Liver (tissue), 9 donors: Measurements from ENCODE around the gene FNBP1L. TPM values are rescaled to one million over a fixed set of nuclear protein-coding genes. Genes with fewer than 3 reads are reported as not detected.
A peak's percentile ranks its signal among the peaks of the same experiment; 100 is the strongest.

Experiments used
- DNase-seq: peaks from one replicate; pipeline ENCODE4 v3.0.0-alpha.2; 2017; ENCODE audit warnings: low spot score
- H3K27ac ChIP-seq, 2 donors: one replicate each; pipeline ENCODE4 v1.7.0; 2013; ENCODE audit warnings: inconsistent platforms in 2 of 2, low read length in 2 of 2, control low read depth in 1 of 2, low read depth in 1 of 2, mild to moderate bottlenecking in 1 of 2
- H3K27me3 ChIP-seq, 4 donors: one replicate each; pipeline versions ENCODE4 v1.6.1 to v1.7.0; 2013; ENCODE audit warnings: low read length in 3 of 4, inconsistent platforms in 1 of 4, mild to moderate bottlenecking in 1 of 4, moderate library complexity in 1 of 4; ENCODE audit not compliant: control insufficient read depth in 4 of 4, insufficient read depth in 4 of 4
- H3K36me3 ChIP-seq, 4 donors: one replicate each; pipeline versions ENCODE4 v1.6.1 to v1.7.0; 2013; ENCODE audit warnings: low read length in 3 of 4, mild to moderate bottlenecking in 3 of 4, low read depth in 1 of 4, moderate library complexity in 1 of 4; ENCODE audit not compliant: control insufficient read depth in 4 of 4, insufficient read depth in 3 of 4
- H3K4me1 ChIP-seq, 4 donors: one replicate each; pipeline versions ENCODE4 v1.6.1 to v1.7.0; 2013; ENCODE audit warnings: low read length in 3 of 4, mild to moderate bottlenecking in 3 of 4, moderate library complexity in 1 of 4; ENCODE audit not compliant: control insufficient read depth in 4 of 4, insufficient read depth in 4 of 4
- H3K4me3 ChIP-seq, 3 donors: one replicate each; pipeline versions ENCODE4 v1.6.1 to v1.7.0; 2013; ENCODE audit warnings: low read length in 3 of 3, control low read depth in 1 of 3, low read depth in 1 of 3, mild to moderate bottlenecking in 1 of 3
- H3K9ac ChIP-seq, 2 donors: one replicate each; pipeline ENCODE4 v1.7.0; 2013; ENCODE audit warnings: low read length in 2 of 2, mild to moderate bottlenecking in 2 of 2, moderate library complexity in 2 of 2, control low read depth in 1 of 2, low read depth in 1 of 2
- H3K9me3 ChIP-seq, 4 donors: one replicate each; pipeline versions ENCODE4 v1.6.1 to v1.7.0; 2013; ENCODE audit warnings: low read length in 3 of 4; ENCODE audit not compliant: control insufficient read depth in 4 of 4
- ATF3 ChIP-seq: IDR thresholded peaks from 2 replicates; pipeline ENCODE4 v1.6.1; 2016; ENCODE audit warnings: antibody characterized with exemption
- CTCF ChIP-seq: fragments of 150-350 bp; IDR thresholded peaks from 2 replicates; pipeline ENCODE4 v1.5.1; 2017; ENCODE audit warnings: improper control_type of control experiment, low read depth, low read length; ENCODE audit not compliant: missing input control
- EGR1 ChIP-seq, 2 donors: IDR thresholded peaks; 2 replicates each; pipeline ENCODE4 v1.6.1; 2016 to 2018; ENCODE audit warnings: antibody characterized with exemption in 2 of 2, low read depth in 2 of 2
- FOXA1 ChIP-seq: IDR thresholded peaks from 2 replicates; pipeline ENCODE4 v1.6.1; 2016; ENCODE audit warnings: antibody characterized with exemption
- FOXA2 ChIP-seq: IDR thresholded peaks from 2 replicates; pipeline ENCODE4 v1.6.1; 2016; ENCODE audit warnings: antibody characterized with exemption
- GABPA ChIP-seq, 2 donors: IDR thresholded peaks in 1 of 2; conservative IDR thresholded peaks in 1 of 2; 2 replicates each; pipeline ENCODE4 v1.6.1; 2016; ENCODE audit warnings: antibody characterized with exemption in 2 of 2, mild to moderate bottlenecking in 1 of 2, moderate library complexity in 1 of 2
- HNF4A ChIP-seq, 2 donors: conservative IDR thresholded peaks; 2 replicates each; pipeline ENCODE4 v1.6.1; 2016; ENCODE audit warnings: antibody characterized with exemption in 2 of 2, mild to moderate bottlenecking in 2 of 2
- HNF4G ChIP-seq: IDR thresholded peaks from 2 replicates; pipeline ENCODE4 v1.6.1; 2016; ENCODE audit warnings: antibody characterized with exemption
- JUND ChIP-seq, 2 donors: IDR thresholded peaks; 2 replicates each; pipeline ENCODE4 v1.6.1; 2016; ENCODE audit warnings: antibody characterized with exemption in 2 of 2
- MAX ChIP-seq: IDR thresholded peaks from 2 replicates; pipeline ENCODE4 v1.6.1; 2016; ENCODE audit warnings: antibody characterized with exemption
- NR2F2 ChIP-seq: IDR thresholded peaks from 2 replicates; pipeline ENCODE4 v1.6.1; 2016; ENCODE audit warnings: antibody characterized with exemption
- RAD21 ChIP-seq, 2 donors: IDR thresholded peaks; 2 replicates each; pipeline ENCODE4 v1.6.1; 2016; ENCODE audit warnings: antibody characterized with exemption in 2 of 2, mild to moderate bottlenecking in 2 of 2
- REST ChIP-seq: IDR thresholded peaks from 2 replicates; pipeline ENCODE4 v1.6.1; 2016; ENCODE audit warnings: antibody characterized with exemption, mild to moderate bottlenecking
- RXRA ChIP-seq, 2 donors: IDR thresholded peaks; 2 replicates each; pipeline ENCODE4 v1.6.1; 2017 to 2018; ENCODE audit warnings: antibody characterized with exemption in 2 of 2, mild to moderate bottlenecking in 1 of 2
- SP1 ChIP-seq: IDR thresholded peaks from 2 replicates; pipeline ENCODE4 v1.6.1; 2018; ENCODE audit warnings: antibody characterized with exemption, mild to moderate bottlenecking
- TAF1 ChIP-seq: conservative IDR thresholded peaks from 2 replicates; pipeline ENCODE4 v1.6.1; 2016; ENCODE audit warnings: antibody characterized with exemption, mild to moderate bottlenecking
- YY1 ChIP-seq: IDR thresholded peaks from 2 replicates; pipeline ENCODE4 v1.6.1; 2016; ENCODE audit warnings: antibody characterized with exemption, mild to moderate bottlenecking
- ZBTB33 ChIP-seq: IDR thresholded peaks from 2 replicates; pipeline ENCODE4 v1.6.1; 2016; ENCODE audit warnings: antibody characterized with exemption
- WGBS: extraction: QIAGEN DNeasy Blood & Tissue Kit; methylation state at CpG from one replicate; pipeline ENCODE4 v1.1.7; 2013; 5-methylcytosine and 5-hydroxymethylcytosine counted together
- polyA plus RNA-seq, 2 donors: library from polyadenylated mRNA; stranded (reverse) in 1 of 2; unstranded in 1 of 2; fragments of 200-250 nt in 1 of 2; fragments of >200 nt in 1 of 2; fragmentation: Nextera tagmentation in 1 of 2; extraction: Ambion mirVana in 1 of 2; gene quantifications; one replicate each; pipeline versions ENCODE4 v1.2.1 to v1.2.3, GENCODE V29; 2013 to 2015
- total RNA-seq, 2 donors: library from RNA; depleted of rRNA; stranded (reverse); fragments of >200 nt; gene quantifications; one replicate each; pipeline ENCODE4 v1.2.3, GENCODE V29; 2014
- donor health status: healthy.
- donor health status: healthy.
- donor health status: healthy.
- donor health status: healthy.
- donor health status: healthy.

Gene FNBP1L
- total and polyA plus RNA-seq, 4 donors = 5.3 to 13.5 (median 8.9) TPM

- WGBS = 92% methylated on average over 6 of the region's 6 CpGs
- no peaks in the 10 kb centered on the region for H3K9me3 ChIP-seq
- H3K27me3 ChIP-seq = no peaks in the 10 kb centered on the region
- TF ChIP-seq EGR1 (IDR thresholded peaks at IDR 0.05; ENCODE audit: low read depth in 2 of 2) (no peak), FOXA2 (no peak), GABPA (IDR thresholded peaks at IDR 0.05 in 1 of 2, conservative IDR thresholded peaks at IDR 0.05 in 1 of 2) (no peak), CTCF (no peak), RAD21 (IDR thresholded peaks at IDR 0.05) (no peak), REST (no peak), FOXA1 (no peak), SP1 (no peak), HNF4G (no peak), RXRA (IDR thresholded peaks at IDR 0.05) (no peak)
- no peak for DNase-seq
- H3K27ac ChIP-seq = no peak overlapping the region
- no peaks in the 10 kb centered on the region for H3K36me3 ChIP-seq
- peaks cover 3 to 10% (median 9%) of the 10 kb centered on the region in 4 donors for H3K4me1 ChIP-seq
- no peak overlapping the region for H3K9ac ChIP-seq
- no peak overlapping the region for H3K4me3 ChIP-seq
Observed at GRCh38 chr1:93471284-93471683, 23.4 kb downstream of the FNBP1L start.

GRCh38 chr1:93471911-93472310 is 24.0 kb downstream of the FNBP1L start:
- WGBS = 33% methylated on average over 1 of the region's 1 CpG
- Histone ChIP-seq H3K27me3 (no peaks in the 10 kb centered on the region), H3K4me3 (no peak overlapping the region), H3K9me3 (no peaks in the 10 kb centered on the region), H3K4me1 (peaks cover 3 to 10% (median 9%) of the 10 kb centered on the region in 4 donors), H3K36me3 (no peaks in the 10 kb centered on the region), H3K27ac (no peak overlapping the region), H3K9ac (no peak overlapping the region)
- TF ChIP-seq ATF3 = no peak
- no peak for TF ChIP-seq GABPA (IDR thresholded peaks at IDR 0.05 in 1 of 2, conservative IDR thresholded peaks at IDR 0.05 in 1 of 2)
- no peak for TF ChIP-seq RAD21 (IDR thresholded peaks at IDR 0.05)
- peak in 1 of 2 donors; percentile 5 for TF ChIP-seq HNF4A (conservative IDR thresholded peaks at IDR 0.05)
- TF ChIP-seq YY1 = no peak
- TF ChIP-seq SP1 = no peak
- DNase-seq = no peak

GRCh38 chr1:93474321-93474720 is 26.4 kb downstream of the FNBP1L start:
- 66% methylated on average over 2 of the region's 2 CpGs for WGBS
- Histone ChIP-seq H3K9me3 (peaks cover 0 to under 1% (median 0%) of the 10 kb centered on the region in 4 donors), H3K27ac (no peak overlapping the region), H3K36me3 (no peaks in the 10 kb centered on the region), H3K27me3 (no peaks in the 10 kb centered on the region), H3K9ac (no peak overlapping the region), H3K4me1 (peaks cover 3 to 10% (median 9%) of the 10 kb centered on the region in 4 donors), H3K4me3 (no peak overlapping the region)
- no peak for DNase-seq
- TF ChIP-seq ZBTB33 (no peak), TAF1 (no peak), FOXA2 (no peak), JUND (IDR thresholded peaks at IDR 0.05) (no peak), MAX (no peak), NR2F2 (no peak), RAD21 (IDR thresholded peaks at IDR 0.05) (no peak), SP1 (no peak), HNF4A (conservative IDR thresholded peaks at IDR 0.05) (no peak), GABPA (IDR thresholded peaks at IDR 0.05 in 1 of 2, conservative IDR thresholded peaks at IDR 0.05 in 1 of 2) (no peak), HNF4G (no peak)
